ENCODE measurements around the gene ABI2. TPM values are rescaled to one million over a fixed set of nuclear protein-coding genes. Genes with fewer than 3 reads are reported as not detected.
A peak's percentile ranks its signal among the peaks of the same experiment; 100 is the strongest.
"Not testable (repeated sequence)": the region's sequence is repeated elsewhere in the genome, so short reads cannot be mapped to it uniquely, and the experiment has no call there.

Gene ABI2
- total RNA-seq, 1 experiment from 2014 or later = 72.2 TPM

DNA sequence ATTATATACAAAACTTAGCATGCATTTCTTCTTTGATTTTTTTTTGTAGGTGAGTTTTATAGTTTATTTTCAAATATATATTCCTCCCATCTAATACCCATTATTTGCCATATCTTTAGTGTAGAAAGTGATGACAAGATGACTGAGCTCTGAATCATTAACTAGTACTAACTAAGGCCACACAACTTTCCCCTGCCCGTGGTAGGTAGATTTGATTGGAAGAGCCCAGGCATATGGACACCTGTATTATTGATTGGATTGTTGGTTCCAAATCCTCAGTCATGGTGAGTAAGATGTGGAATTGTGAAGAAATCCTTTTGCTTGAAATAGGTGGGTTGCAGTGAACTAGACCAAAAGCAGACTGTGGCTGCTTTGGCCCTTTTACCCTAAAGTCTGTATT lies 54.8 kb downstream of the ABI2 start:
- Histone ChIP-seq H3K4me1 (ENCODE audit: control insufficient read depth, insufficient read depth, low read length) (no peaks in the 10 kb centered on the region), H3K27ac (ENCODE audit: low read length) (no peak overlapping the region), H3K4me3 (ENCODE audit: low read depth in 2 of 2, low read length in 2 of 2) (no peak overlapping the region), H3K36me3 (ENCODE audit: control insufficient read depth, insufficient read depth, low read length) (no peaks in the 10 kb centered on the region), H3K27me3 (ENCODE audit: control insufficient read depth, insufficient read depth, low read length) (no peaks in the 10 kb centered on the region), H3K9me3 (ENCODE audit: control insufficient read depth, insufficient read depth, low read depth, low read length) (no peaks in the 10 kb centered on the region)
- DNase-seq (ENCODE audit: low read depth, low spot score) (no peak), ATAC-seq (no peak)
- TF ChIP-seq POLR2AphosphoS5 (IDR thresholded peaks at IDR 0.05; ENCODE audit: low read depth, low read length) (no peak), SIN3A (IDR thresholded peaks at IDR 0.05; ENCODE audit: borderline replicate concordance, insufficient read depth, low read depth, low read length) (no peak), TCF7L2 (IDR thresholded peaks at IDR 0.05; ENCODE audit: low read depth, low read length) (no peak)
- TF ChIP-seq, protein P1, sequence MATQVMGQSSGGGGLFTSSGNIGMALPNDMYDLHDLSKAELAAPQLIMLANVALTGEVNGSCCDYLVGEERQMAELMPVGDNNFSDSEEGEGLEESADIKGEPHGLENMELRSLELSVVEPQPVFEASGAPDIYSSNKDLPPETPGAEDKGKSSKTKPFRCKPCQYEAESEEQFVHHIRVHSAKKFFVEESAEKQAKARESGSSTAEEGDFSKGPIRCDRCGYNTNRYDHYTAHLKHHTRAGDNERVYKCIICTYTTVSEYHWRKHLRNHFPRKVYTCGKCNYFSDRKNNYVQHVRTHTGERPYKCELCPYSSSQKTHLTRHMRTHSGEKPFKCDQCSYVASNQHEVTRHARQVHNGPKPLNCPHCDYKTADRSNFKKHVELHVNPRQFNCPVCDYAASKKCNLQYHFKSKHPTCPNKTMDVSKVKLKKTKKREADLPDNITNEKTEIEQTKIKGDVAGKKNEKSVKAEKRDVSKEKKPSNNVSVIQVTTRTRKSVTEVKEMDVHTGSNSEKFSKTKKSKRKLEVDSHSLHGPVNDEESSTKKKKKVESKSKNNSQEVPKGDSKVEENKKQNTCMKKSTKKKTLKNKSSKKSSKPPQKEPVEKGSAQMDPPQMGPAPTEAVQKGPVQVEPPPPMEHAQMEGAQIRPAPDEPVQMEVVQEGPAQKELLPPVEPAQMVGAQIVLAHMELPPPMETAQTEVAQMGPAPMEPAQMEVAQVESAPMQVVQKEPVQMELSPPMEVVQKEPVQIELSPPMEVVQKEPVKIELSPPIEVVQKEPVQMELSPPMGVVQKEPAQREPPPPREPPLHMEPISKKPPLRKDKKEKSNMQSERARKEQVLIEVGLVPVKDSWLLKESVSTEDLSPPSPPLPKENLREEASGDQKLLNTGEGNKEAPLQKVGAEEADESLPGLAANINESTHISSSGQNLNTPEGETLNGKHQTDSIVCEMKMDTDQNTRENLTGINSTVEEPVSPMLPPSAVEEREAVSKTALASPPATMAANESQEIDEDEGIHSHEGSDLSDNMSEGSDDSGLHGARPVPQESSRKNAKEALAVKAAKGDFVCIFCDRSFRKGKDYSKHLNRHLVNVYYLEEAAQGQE (IDR thresholded peaks at IDR 0.05; ENCODE audit: insufficient read depth in 1 of 2, low read depth in 2 of 2, low read length in 1 of 2) = no peak
- TF ChIP-seq, protein P2, sequence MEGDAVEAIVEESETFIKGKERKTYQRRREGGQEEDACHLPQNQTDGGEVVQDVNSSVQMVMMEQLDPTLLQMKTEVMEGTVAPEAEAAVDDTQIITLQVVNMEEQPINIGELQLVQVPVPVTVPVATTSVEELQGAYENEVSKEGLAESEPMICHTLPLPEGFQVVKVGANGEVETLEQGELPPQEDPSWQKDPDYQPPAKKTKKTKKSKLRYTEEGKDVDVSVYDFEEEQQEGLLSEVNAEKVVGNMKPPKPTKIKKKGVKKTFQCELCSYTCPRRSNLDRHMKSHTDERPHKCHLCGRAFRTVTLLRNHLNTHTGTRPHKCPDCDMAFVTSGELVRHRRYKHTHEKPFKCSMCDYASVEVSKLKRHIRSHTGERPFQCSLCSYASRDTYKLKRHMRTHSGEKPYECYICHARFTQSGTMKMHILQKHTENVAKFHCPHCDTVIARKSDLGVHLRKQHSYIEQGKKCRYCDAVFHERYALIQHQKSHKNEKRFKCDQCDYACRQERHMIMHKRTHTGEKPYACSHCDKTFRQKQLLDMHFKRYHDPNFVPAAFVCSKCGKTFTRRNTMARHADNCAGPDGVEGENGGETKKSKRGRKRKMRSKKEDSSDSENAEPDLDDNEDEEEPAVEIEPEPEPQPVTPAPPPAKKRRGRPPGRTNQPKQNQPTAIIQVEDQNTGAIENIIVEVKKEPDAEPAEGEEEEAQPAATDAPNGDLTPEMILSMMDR (IDR thresholded peaks at IDR 0.05) = no peak
- in situ Hi-C loops (cut with HindIII; ENCODE audit: low pct_unique_long_range_greater_than_20kb, low sequenced_read_pairs) (no loop called here), intact Hi-C loops (cut with micrococcal nuclease; ENCODE audit: unreplicated experiment) (no loop called here)
- CTCF ChIA-PET = no interaction called here
- POLR2A ChIA-PET = no interaction called here
- TSS peak; percentile 9 for BruUV-seq (replicated peaks)

DNA sequence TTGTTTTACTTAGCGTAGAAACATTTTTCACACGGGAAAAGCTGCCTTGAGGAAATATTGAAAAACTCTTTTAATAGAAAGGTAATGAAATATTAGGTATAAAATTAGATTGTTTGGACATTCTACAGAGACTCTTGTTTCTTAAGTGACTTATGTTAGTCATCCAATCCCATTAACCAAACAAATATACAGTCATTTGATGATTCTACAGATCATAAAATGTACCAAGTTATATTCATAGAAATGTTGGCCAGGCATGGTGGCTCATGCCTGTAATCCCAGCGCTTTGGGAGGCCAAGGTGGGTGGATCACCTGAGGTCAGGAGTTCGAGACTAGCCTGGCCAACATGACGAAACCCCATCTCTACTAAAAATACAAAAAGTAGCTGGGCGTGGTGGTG lies 60.0 kb downstream of the ABI2 start:
- ATAC-seq; intact Hi-C loops (cut with micrococcal nuclease; ENCODE audit: unreplicated experiment): not testable (repeated sequence)

DNA sequence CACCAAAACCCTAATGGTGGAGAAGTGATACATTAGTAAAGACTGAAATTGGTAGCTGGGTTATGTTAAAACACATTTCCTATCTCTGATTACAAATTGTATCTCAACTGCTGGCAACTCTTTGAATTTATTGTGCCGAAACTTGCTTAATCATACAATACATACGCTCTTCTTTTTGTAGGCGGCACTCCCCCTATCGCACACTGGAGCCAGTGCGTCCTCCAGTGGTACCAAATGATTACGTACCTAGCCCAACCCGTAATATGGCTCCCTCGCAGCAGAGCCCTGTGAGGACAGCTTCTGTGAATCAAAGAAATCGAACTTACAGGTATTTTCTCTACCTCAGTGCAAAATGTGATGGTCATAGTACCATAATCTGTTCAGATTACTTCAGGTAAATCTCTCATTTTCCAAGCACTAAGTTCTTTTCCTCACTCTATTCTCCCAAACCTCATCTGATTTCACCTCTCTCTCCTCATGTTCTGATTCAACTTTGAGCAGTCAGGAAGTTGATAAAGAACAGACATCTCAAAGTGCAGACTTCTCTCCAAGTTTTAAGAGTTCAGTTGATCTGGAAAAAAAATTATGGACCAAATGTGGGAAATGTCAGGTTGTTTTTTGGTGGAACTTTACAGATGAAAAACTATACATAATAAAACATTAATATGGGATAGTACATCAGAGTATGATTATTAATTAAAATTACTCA lies 66.5 kb downstream of the ABI2 start:
- no TSS peak for BruUV-seq (replicated peaks)
- Histone ChIP-seq H3K9me3 (ENCODE audit: control insufficient read depth, insufficient read depth, low read depth, low read length) (no peaks in the 10 kb centered on the region), H3K36me3 (ENCODE audit: control insufficient read depth, insufficient read depth, low read length) (peaks cover 15% of the 10 kb centered on the region), H3K27me3 (ENCODE audit: control insufficient read depth, insufficient read depth, low read length) (no peaks in the 10 kb centered on the region), H3K4me3 (ENCODE audit: low read depth in 2 of 2, low read length in 2 of 2) (no peak overlapping the region), H3K27ac (ENCODE audit: low read length) (no peak overlapping the region), H3K4me1 (ENCODE audit: control insufficient read depth, insufficient read depth, low read length) (no peaks in the 10 kb centered on the region)
- ATAC-seq = peak; percentile 68; the same call in 1 of the 2 replicates
- POLR2A ChIA-PET = no interaction called here
- DNase-seq (ENCODE audit: low read depth, low spot score) = no peak
- intact Hi-C loops (cut with micrococcal nuclease; ENCODE audit: unreplicated experiment) (no loop called here), in situ Hi-C loops (cut with HindIII; ENCODE audit: low pct_unique_long_range_greater_than_20kb, low sequenced_read_pairs) (no loop called here)
- CTCF ChIA-PET = no interaction called here
- TF ChIP-seq, protein P1 (IDR thresholded peaks at IDR 0.05; ENCODE audit: insufficient read depth in 1 of 2, low read depth in 2 of 2, low read length in 1 of 2) = no peak
- no peak for TF ChIP-seq SIN3A (IDR thresholded peaks at IDR 0.05; ENCODE audit: borderline replicate concordance, insufficient read depth, low read depth, low read length)
- no peak for TF ChIP-seq TCF7L2 (IDR thresholded peaks at IDR 0.05; ENCODE audit: low read depth, low read length)
- TF ChIP-seq, protein P2 (IDR thresholded peaks at IDR 0.05) = peak; percentile 63

More for the DNA sequence above, 60.0 kb downstream of the ABI2 start:
- DNase-seq (ENCODE audit: low read depth, low spot score); POLR2A ChIA-PET; in situ Hi-C loops (cut with HindIII; ENCODE audit: low pct_unique_long_range_greater_than_20kb, low sequenced_read_pairs); H3K4me1 ChIP-seq (ENCODE audit: control insufficient read depth, insufficient read depth, low read length); H3K36me3 ChIP-seq (ENCODE audit: control insufficient read depth, insufficient read depth, low read length); CTCF ChIA-PET; H3K4me3 ChIP-seq (ENCODE audit: low read depth in 2 of 2, low read length in 2 of 2); H3K27ac ChIP-seq (ENCODE audit: low read length); H3K27me3 ChIP-seq (ENCODE audit: control insufficient read depth, insufficient read depth, low read length); H3K9me3 ChIP-seq (ENCODE audit: control insufficient read depth, insufficient read depth, low read depth, low read length); BruUV-seq (replicated peaks): not testable (repeated sequence)
